Thyroid gland (tissue), 4 donors: ENCODE results near the gene GALNT10. TPM values are rescaled to one million over a fixed set of nuclear protein-coding genes. Genes with fewer than 3 reads are reported as not detected.
A peak's percentile ranks its signal among the peaks of the same experiment; 100 is the strongest.

Experiments
- DNase-seq, 2 donors: peaks; one replicate each; pipeline ENCODE4 v3.0.0-alpha.2; 2019
- H3K27ac ChIP-seq, 3 donors: fragments of 200-600 bp; sonication (generic); 1 replicate in 2 of 3; 2 replicates in 1 of 3; pipeline ENCODE4 v1.5.1; 2016 to 2019; ENCODE audit warnings: mild to moderate bottlenecking in 1 of 3, moderate library complexity in 1 of 3
- H3K27me3 ChIP-seq: fragments of 200-600 bp; sonication (generic); one replicate; pipeline ENCODE4 v1.5.1; 2019
- H3K36me3 ChIP-seq, 2 donors: fragments of 200-600 bp; sonication (generic); one replicate each; pipeline ENCODE4 v1.5.1; 2016 to 2019
- H3K4me1 ChIP-seq, 2 donors: fragments of 200-600 bp; sonication (generic); one replicate each; pipeline ENCODE4 v1.5.1; 2017 to 2019
- H3K4me3 ChIP-seq, 3 donors: fragments of 200-600 bp; sonication (generic); replicated peaks in 1 of 3; 1 replicate in 2 of 3; 2 replicates in 1 of 3; pipeline ENCODE4 v1.5.1; 2016; ENCODE audit warnings: mild to moderate bottlenecking in 1 of 3
- H3K9me3 ChIP-seq: fragments of 200-600 bp; sonication (generic); one replicate; pipeline ENCODE4 v1.5.1; 2017
- CTCF ChIP-seq, 6 experiments: fragments of 200-600 bp in 3 of 6; fragments of 450-650 bp in 3 of 6; sonication (generic) in 3 of 6; IDR thresholded peaks; one replicate each; pipeline ENCODE4 v1.5.1; 2016 to 2019; ENCODE audit warnings: antibody characterized with exemption in 6 of 6, mild to moderate bottlenecking in 2 of 6, inconsistent platforms in 1 of 6, moderate library complexity in 1 of 6
- POLR2A ChIP-seq, 2 donors: fragments of 450-650 bp; IDR thresholded peaks; one replicate each; pipeline ENCODE4 v1.6.1; 2017; ENCODE audit warnings: antibody characterized with exemption in 2 of 2, mild to moderate bottlenecking in 2 of 2, moderate library complexity in 1 of 2
- WGBS, 2 donors: methylation state at CpG; one replicate each; pipeline ENCODE4 v1.1.5; 2017; 5-methylcytosine and 5-hydroxymethylcytosine counted together
- intact Hi-C: fragments of 100-400 bp; cut with DNase I; formaldehyde crosslinking; loops from one replicate; pipeline ENCODE4 v1.15.1; 2023
- total RNA-seq, 4 donors: library from RNA; depleted of rRNA; stranded (reverse); fragments of >200 nt; gene quantifications; one replicate each; pipeline ENCODE4 v1.2.3, GENCODE V29; 2016

Gene GALNT10
- total RNA-seq, 4 donors from 2014 or later: 33.3 to 69.6 (median 58.1) TPM

GRCh38 chr5:154238776-154239481 is 48.4 kb downstream of the GALNT10 start:
- H3K27ac ChIP-seq: no peak overlapping the region
- H3K4me3 ChIP-seq: no peak overlapping the region
- intact Hi-C loops: no loop called here
- H3K4me1 ChIP-seq: peaks cover 37 to 46% of the 10 kb centered on the region in 2 donors
- TF ChIP-seq POLR2A (IDR thresholded peaks at IDR 0.05): no peak
- TF ChIP-seq CTCF (IDR thresholded peaks at IDR 0.05): no peak
- no peak for DNase-seq
- no peaks in the 10 kb centered on the region for H3K36me3 ChIP-seq
- WGBS, 2 donors: 68 to 73% methylated on average over 10 of the region's 10 CpGs
- no peaks in the 10 kb centered on the region for H3K9me3 ChIP-seq
- H3K27me3 ChIP-seq: no peaks in the 10 kb centered on the region

- H3K9me3 ChIP-seq: no peaks in the 10 kb centered on the region
- H3K27me3 ChIP-seq: no peaks in the 10 kb centered on the region
- H3K4me1 ChIP-seq: peaks cover 46 to 47% of the 10 kb centered on the region in 2 donors
- WGBS, 2 donors: 62 to 64% methylated on average over 2 of the region's 2 CpGs
- intact Hi-C loops: no loop called here
- peak overlapping the region in 2 of 3 donors; percentile 6 to 20 for H3K27ac ChIP-seq
- no peak overlapping the region for H3K4me3 ChIP-seq
- H3K36me3 ChIP-seq: no peaks in the 10 kb centered on the region
- no peak for DNase-seq
- TF ChIP-seq POLR2A (IDR thresholded peaks at IDR 0.05): no peak
- TF ChIP-seq CTCF (IDR thresholded peaks at IDR 0.05): no peak
Observed at GRCh38 chr5:154240595-154240994, 50.1 kb downstream of the GALNT10 start.

DNA sequence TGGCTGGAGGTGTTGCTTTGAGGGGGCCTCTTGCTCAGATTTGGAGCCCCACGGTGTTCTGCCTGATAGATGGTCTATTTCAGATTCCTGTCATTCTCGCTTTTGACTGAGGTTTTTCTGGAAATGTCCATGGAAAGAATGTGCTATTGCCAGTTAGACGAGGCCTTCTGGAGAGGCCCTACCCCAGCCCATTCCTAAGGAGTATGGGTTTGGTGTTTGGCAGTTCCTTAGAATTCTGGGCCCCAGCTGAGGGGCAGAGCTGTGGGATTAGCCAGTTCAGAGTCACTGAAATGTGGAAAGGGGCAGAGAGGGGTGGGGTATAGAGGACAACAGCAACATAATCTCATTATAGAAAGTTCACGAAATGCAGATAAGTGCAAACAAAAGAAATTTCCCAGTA is 50.5 kb downstream of the GALNT10 start:
- Histone ChIP-seq H3K27ac (peak overlapping the region; percentile 6 to 47 (median 20)), H3K9me3 (no peaks in the 10 kb centered on the region), H3K4me3 (no peak overlapping the region), H3K36me3 (no peaks in the 10 kb centered on the region), H3K27me3 (no peaks in the 10 kb centered on the region), H3K4me1 (peaks cover 46 to 47% of the 10 kb centered on the region in 2 donors)
- DNase-seq: no peak
- WGBS, 2 donors: 73 to 78% methylated on average over 4 of the region's 4 CpGs
- intact Hi-C loops: no loop called here
- TF ChIP-seq POLR2A (IDR thresholded peaks at IDR 0.05) (no peak), CTCF (IDR thresholded peaks at IDR 0.05) (no peak)

DNA sequence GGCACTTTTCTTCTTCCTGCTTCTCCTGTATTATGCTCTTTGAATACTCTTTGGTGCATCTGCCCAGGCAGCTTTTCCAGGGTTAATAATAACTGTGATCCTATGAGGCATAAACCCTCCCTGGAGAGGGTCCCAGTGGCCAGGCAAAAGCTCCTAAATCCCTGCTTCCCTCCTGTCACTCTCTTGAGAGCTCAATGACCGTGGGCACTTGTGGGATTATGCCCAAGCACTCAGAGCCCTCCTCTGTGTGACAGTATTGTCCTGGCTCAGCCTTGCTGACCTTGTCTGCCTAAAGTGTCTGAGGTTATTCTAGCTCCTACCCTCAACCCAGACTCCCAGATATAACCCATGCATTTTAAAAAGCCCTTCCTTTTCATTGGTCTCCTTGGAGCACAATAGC is 51.9 kb downstream of the GALNT10 start:
- Histone ChIP-seq H3K9me3 (no peaks in the 10 kb centered on the region), H3K27me3 (no peaks in the 10 kb centered on the region), H3K4me3 (no peak overlapping the region), H3K36me3 (no peaks in the 10 kb centered on the region), H3K27ac (peak overlapping the region; percentile 50 to 67 (median 56)), H3K4me1 (peaks cover 46 to 47% of the 10 kb centered on the region in 2 donors)
- intact Hi-C loops: no loop called here
- WGBS, 2 donors: 28 to 33% methylated on average over 1 of the region's 1 CpG
- TF ChIP-seq CTCF (IDR thresholded peaks at IDR 0.05): no peak
- peak in 1 of 2 donors; percentile 19 for TF ChIP-seq POLR2A (IDR thresholded peaks at IDR 0.05)
- peak; percentile 78 to 80 for DNase-seq

- H3K36me3 ChIP-seq: no peaks in the 10 kb centered on the region
- no peaks in the 10 kb centered on the region for H3K27me3 ChIP-seq
- no peak overlapping the region for H3K4me3 ChIP-seq
- H3K9me3 ChIP-seq: no peaks in the 10 kb centered on the region
- intact Hi-C loops: no loop called here
- 0 to 5% methylated on average over 1 of the region's 1 CpG for WGBS, 2 donors
- DNase-seq: no peak
- peaks cover 46 to 47% of the 10 kb centered on the region in 2 donors for H3K4me1 ChIP-seq
- no peak for TF ChIP-seq POLR2A (IDR thresholded peaks at IDR 0.05)
- no peak for TF ChIP-seq CTCF (IDR thresholded peaks at IDR 0.05)
- H3K27ac ChIP-seq: peak overlapping the region; percentile 39 to 56 (median 41)
Observed at GRCh38 chr5:154242964-154243376, 52.4 kb downstream of the GALNT10 start.
